ENCODE data around the gene ODAD2.

ODAD2 gene

GRCh38 chr10:27801171-27801785 lies 197.6 kb downstream of the ODAD2 start:
- H3K36me3 ChIP-seq (ENCODE audit: control insufficient read depth, insufficient read depth, low read length), result no peaks in the 10 kb centered on the region
- no peak overlapping the region for H3K4ac ChIP-seq (ENCODE audit: low read depth, low read length)
- no peak overlapping the region for H3K18ac ChIP-seq (ENCODE audit: low read length)
- WGBS (ENCODE audit: extremely low coverage, insufficient coverage, low lambda C conversion rate), result no CpG with 5 or more reads among the region's 3 CpGs
- no peak overlapping the region for H3K27ac ChIP-seq (ENCODE audit: low read depth, low read length)
- no peak overlapping the region for H4K8ac ChIP-seq (ENCODE audit: low read depth, low read length)
- no peaks in the 10 kb centered on the region for H3K27me3 ChIP-seq (ENCODE audit: insufficient read depth, low read length, poor library complexity)
- no peaks in the 10 kb centered on the region for H3K4me1 ChIP-seq (ENCODE audit: control insufficient read depth, low read depth, low read length)
- H3K4me3 ChIP-seq (ENCODE audit: low read length), result no peak overlapping the region
- H3K79me2 ChIP-seq (ENCODE audit: control insufficient read depth, insufficient read depth, low read length), result no peaks in the 10 kb centered on the region
- H3K79me1 ChIP-seq (ENCODE audit: low read length), result no peaks in the 10 kb centered on the region
- no peak overlapping the region for H2BK120ac ChIP-seq (ENCODE audit: low read depth, low read length)
- no peak overlapping the region for H2BK5ac ChIP-seq (ENCODE audit: low read length)
- no peak overlapping the region for H3K23ac ChIP-seq (ENCODE audit: low read length)
- H2BK15ac ChIP-seq (replicated peaks; ENCODE audit: low read depth), result no peak overlapping the region
- H3K4me2 ChIP-seq (ENCODE audit: low read length), result no peak overlapping the region
- H3K56ac ChIP-seq (ENCODE audit: low read length), result no peak overlapping the region
- no peak overlapping the region for H4K5ac ChIP-seq (ENCODE audit: low read length)
- no peak for DNase-seq
- H2AK5ac ChIP-seq (ENCODE audit: low read length), result no peak overlapping the region
- no peak overlapping the region for H3K9ac ChIP-seq (ENCODE audit: low read length)

GRCh38 chr10:27799046-27799445 lies 199.8 kb downstream of the ODAD2 start:
- Histone ChIP-seq H3K4ac (ENCODE audit: low read depth, low read length) (no peak overlapping the region), H2BK5ac (ENCODE audit: low read length) (no peak overlapping the region), H3K36me3 (ENCODE audit: control insufficient read depth, insufficient read depth, low read length) (no peaks in the 10 kb centered on the region), H3K56ac (ENCODE audit: low read length) (no peak overlapping the region), H3K4me3 (ENCODE audit: low read length) (no peak overlapping the region), H3K4me1 (ENCODE audit: control insufficient read depth, low read depth, low read length) (no peaks in the 10 kb centered on the region), H3K79me2 (ENCODE audit: control insufficient read depth, insufficient read depth, low read length) (no peaks in the 10 kb centered on the region), H2AK5ac (ENCODE audit: low read length) (no peak overlapping the region), H4K5ac (ENCODE audit: low read length) (no peak overlapping the region), H3K23ac (ENCODE audit: low read length) (no peak overlapping the region), H3K79me1 (ENCODE audit: low read length) (no peaks in the 10 kb centered on the region), H3K27ac (ENCODE audit: low read depth, low read length) (no peak overlapping the region), H2BK120ac (ENCODE audit: low read depth, low read length) (no peak overlapping the region), H3K4me2 (ENCODE audit: low read length) (no peak overlapping the region), H4K8ac (ENCODE audit: low read depth, low read length) (no peak overlapping the region), H3K9ac (ENCODE audit: low read length) (no peak overlapping the region), H2BK15ac (replicated peaks; ENCODE audit: low read depth) (no peak overlapping the region), H3K27me3 (ENCODE audit: insufficient read depth, low read length, poor library complexity) (no peaks in the 10 kb centered on the region), H3K18ac (ENCODE audit: low read length) (no peak overlapping the region)
- no CpG with 5 or more reads among the region's 3 CpGs for WGBS (ENCODE audit: extremely low coverage, insufficient coverage, low lambda C conversion rate)
- DNase-seq, result no peak

- no peak overlapping the region for H3K9ac ChIP-seq (ENCODE audit: low read length)
- H2BK5ac ChIP-seq (ENCODE audit: low read length), result no peak overlapping the region
- H4K8ac ChIP-seq (ENCODE audit: low read depth, low read length), result no peak overlapping the region
- no peak overlapping the region for H3K18ac ChIP-seq (ENCODE audit: low read length)
- no peak overlapping the region for H3K4ac ChIP-seq (ENCODE audit: low read depth, low read length)
- no peak overlapping the region for H3K4me3 ChIP-seq (ENCODE audit: low read length)
- H3K56ac ChIP-seq (ENCODE audit: low read length), result no peak overlapping the region
- no peak overlapping the region for H3K23ac ChIP-seq (ENCODE audit: low read length)
- H3K4me1 ChIP-seq (ENCODE audit: control insufficient read depth, low read depth, low read length), result no peaks in the 10 kb centered on the region
- no peak overlapping the region for H3K4me2 ChIP-seq (ENCODE audit: low read length)
- no peaks in the 10 kb centered on the region for H3K79me2 ChIP-seq (ENCODE audit: control insufficient read depth, insufficient read depth, low read length)
- no peak overlapping the region for H2AK5ac ChIP-seq (ENCODE audit: low read length)
- no CpG with 5 or more reads among the region's 1 CpG for WGBS (ENCODE audit: extremely low coverage, insufficient coverage, low lambda C conversion rate)
- DNase-seq, result peak; percentile 47
- H4K5ac ChIP-seq (ENCODE audit: low read length), result no peak overlapping the region
- no peak overlapping the region for H2BK15ac ChIP-seq (replicated peaks; ENCODE audit: low read depth)
- H2BK120ac ChIP-seq (ENCODE audit: low read depth, low read length), result no peak overlapping the region
- no peak overlapping the region for H3K27ac ChIP-seq (ENCODE audit: low read depth, low read length)
- H3K36me3 ChIP-seq (ENCODE audit: control insufficient read depth, insufficient read depth, low read length), result no peaks in the 10 kb centered on the region
- no peaks in the 10 kb centered on the region for H3K27me3 ChIP-seq (ENCODE audit: insufficient read depth, low read length, poor library complexity)
- no peaks in the 10 kb centered on the region for H3K79me1 ChIP-seq (ENCODE audit: low read length)
Observed at GRCh38 chr10:27794157-27794556, 204.7 kb downstream of the ODAD2 start.

GRCh38 chr10:27792216-27792615 lies 206.7 kb downstream of the ODAD2 start:
- Histone ChIP-seq H3K36me3 (ENCODE audit: control insufficient read depth, insufficient read depth, low read length) (no peaks in the 10 kb centered on the region), H3K27ac (ENCODE audit: low read depth, low read length) (no peak overlapping the region), H3K27me3 (ENCODE audit: insufficient read depth, low read length, poor library complexity) (no peaks in the 10 kb centered on the region), H3K4me1 (ENCODE audit: control insufficient read depth, low read depth, low read length) (no peaks in the 10 kb centered on the region), H2BK15ac (replicated peaks; ENCODE audit: low read depth) (no peak overlapping the region), H3K18ac (ENCODE audit: low read length) (no peak overlapping the region), H4K5ac (ENCODE audit: low read length) (no peak overlapping the region), H3K79me1 (ENCODE audit: low read length) (no peaks in the 10 kb centered on the region), H3K23ac (ENCODE audit: low read length) (no peak overlapping the region), H3K79me2 (ENCODE audit: control insufficient read depth, insufficient read depth, low read length) (no peaks in the 10 kb centered on the region), H2AK5ac (ENCODE audit: low read length) (no peak overlapping the region), H3K4me2 (ENCODE audit: low read length) (no peak overlapping the region), H2BK5ac (ENCODE audit: low read length) (no peak overlapping the region), H3K4me3 (ENCODE audit: low read length) (no peak overlapping the region), H3K56ac (ENCODE audit: low read length) (no peak overlapping the region), H4K8ac (ENCODE audit: low read depth, low read length) (no peak overlapping the region), H3K4ac (ENCODE audit: low read depth, low read length) (no peak overlapping the region), H2BK120ac (ENCODE audit: low read depth, low read length) (no peak overlapping the region), H3K9ac (ENCODE audit: low read length) (no peak overlapping the region)
- no CpG with 5 or more reads among the region's 2 CpGs for WGBS (ENCODE audit: extremely low coverage, insufficient coverage, low lambda C conversion rate)
- DNase-seq, result no peak

GRCh38 chr10:27784272-27784671 lies 214.6 kb downstream of the ODAD2 start:
- no peak overlapping the region for H4K8ac ChIP-seq (ENCODE audit: low read depth, low read length)
- no peak overlapping the region for H3K4me3 ChIP-seq (ENCODE audit: low read length)
- H2BK15ac ChIP-seq (replicated peaks; ENCODE audit: low read depth), result no peak overlapping the region
- no peak overlapping the region for H3K27ac ChIP-seq (ENCODE audit: low read depth, low read length)
- H3K79me2 ChIP-seq (ENCODE audit: control insufficient read depth, insufficient read depth, low read length), result no peaks in the 10 kb centered on the region
- H3K9ac ChIP-seq (ENCODE audit: low read length), result no peak overlapping the region
- no peak overlapping the region for H2AK5ac ChIP-seq (ENCODE audit: low read length)
- no peak overlapping the region for H3K4ac ChIP-seq (ENCODE audit: low read depth, low read length)
- DNase-seq, result no peak
- no peak overlapping the region for H2BK5ac ChIP-seq (ENCODE audit: low read length)
- H3K79me1 ChIP-seq (ENCODE audit: low read length), result no peaks in the 10 kb centered on the region
- H3K27me3 ChIP-seq (ENCODE audit: insufficient read depth, low read length, poor library complexity), result no peaks in the 10 kb centered on the region
- H3K18ac ChIP-seq (ENCODE audit: low read length), result no peak overlapping the region
- no peak overlapping the region for H3K56ac ChIP-seq (ENCODE audit: low read length)
- no peaks in the 10 kb centered on the region for H3K36me3 ChIP-seq (ENCODE audit: control insufficient read depth, insufficient read depth, low read length)
- no peak overlapping the region for H4K5ac ChIP-seq (ENCODE audit: low read length)
- no peak overlapping the region for H3K4me2 ChIP-seq (ENCODE audit: low read length)
- H2BK120ac ChIP-seq (ENCODE audit: low read depth, low read length), result no peak overlapping the region
- no peak overlapping the region for H3K23ac ChIP-seq (ENCODE audit: low read length)
- WGBS (ENCODE audit: extremely low coverage, insufficient coverage, low lambda C conversion rate), result no CpG with 5 or more reads among the region's 2 CpGs
- H3K4me1 ChIP-seq (ENCODE audit: control insufficient read depth, low read depth, low read length), result no peaks in the 10 kb centered on the region

- Histone ChIP-seq H3K18ac (ENCODE audit: low read length) (no peak overlapping the region), H3K9ac (ENCODE audit: low read length) (no peak overlapping the region), H2BK5ac (ENCODE audit: low read length) (no peak overlapping the region), H3K23ac (ENCODE audit: low read length) (no peak overlapping the region), H3K79me1 (ENCODE audit: low read length) (no peaks in the 10 kb centered on the region), H3K4me3 (ENCODE audit: low read length) (no peak overlapping the region), H3K4ac (ENCODE audit: low read depth, low read length) (no peak overlapping the region), H4K8ac (ENCODE audit: low read depth, low read length) (no peak overlapping the region), H3K27me3 (ENCODE audit: insufficient read depth, low read length, poor library complexity) (no peaks in the 10 kb centered on the region), H3K27ac (ENCODE audit: low read depth, low read length) (no peak overlapping the region), H4K5ac (ENCODE audit: low read length) (no peak overlapping the region), H3K56ac (ENCODE audit: low read length) (no peak overlapping the region), H2AK5ac (ENCODE audit: low read length) (no peak overlapping the region), H3K4me1 (ENCODE audit: control insufficient read depth, low read depth, low read length) (no peaks in the 10 kb centered on the region), H3K36me3 (ENCODE audit: control insufficient read depth, insufficient read depth, low read length) (no peaks in the 10 kb centered on the region), H3K4me2 (ENCODE audit: low read length) (no peak overlapping the region), H2BK120ac (ENCODE audit: low read depth, low read length) (no peak overlapping the region), H2BK15ac (replicated peaks; ENCODE audit: low read depth) (no peak overlapping the region), H3K79me2 (ENCODE audit: control insufficient read depth, insufficient read depth, low read length) (no peaks in the 10 kb centered on the region)
- peak; percentile 89 for DNase-seq
- WGBS (ENCODE audit: extremely low coverage, insufficient coverage, low lambda C conversion rate), result no CpG with 5 or more reads among the region's 1 CpG
Observed at GRCh38 chr10:27783660-27784059, 215.2 kb downstream of the ODAD2 start.

All from mesendoderm (in vitro differentiated cells).